8988T (cell line): ENCODE data around the gene CHPF.

Source experiments
- DNase-seq: peaks from one replicate; pipeline ENCODE4 v3.0.0; 2011

Gene CHPF

DNA sequence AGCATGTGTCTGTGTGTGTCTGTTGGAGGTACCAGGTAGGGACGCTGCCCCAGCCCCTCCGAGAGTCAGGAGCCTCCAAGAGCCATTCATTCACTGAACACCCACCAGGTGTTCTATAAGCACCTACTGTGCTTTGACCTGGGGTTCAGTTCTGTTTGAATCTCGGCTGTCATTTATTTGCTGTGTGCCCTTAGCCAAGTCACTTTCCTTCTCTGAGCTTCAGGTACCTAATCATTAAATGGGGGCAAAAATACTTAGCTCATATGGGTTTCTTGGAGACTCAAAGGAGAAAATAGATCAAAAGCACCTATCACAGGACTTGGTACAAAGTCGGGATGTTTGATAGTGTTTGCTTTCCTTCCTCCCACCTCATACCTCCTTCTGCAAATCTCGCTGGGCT, 16.1 kb downstream of the CHPF start:
- no peak for DNase-seq

GRCh38 chr2:219527076-219527394, 16.6 kb downstream of the CHPF start:
- no peak for DNase-seq

- no peak for DNase-seq
Observed at GRCh38 chr2:219526320-219527075, 17.1 kb downstream of the CHPF start.

- DNase-seq, result no peak
Observed at GRCh38 chr2:219525533-219526232, 17.9 kb downstream of the CHPF start.

GRCh38 chr2:219524817-219525216, 18.8 kb downstream of the CHPF start:
- no peak for DNase-seq

- DNase-seq, result no peak
Observed at GRCh38 chr2:219523031-219523671, 20.5 kb downstream of the CHPF start.

- DNase-seq, result no peak
Observed at GRCh38 chr2:219522111-219523030, 21.2 kb downstream of the CHPF start.

- peak; percentile 99 for DNase-seq
Observed at GRCh38 chr2:219521066-219521880, 22.3 kb downstream of the CHPF start.

DNA sequence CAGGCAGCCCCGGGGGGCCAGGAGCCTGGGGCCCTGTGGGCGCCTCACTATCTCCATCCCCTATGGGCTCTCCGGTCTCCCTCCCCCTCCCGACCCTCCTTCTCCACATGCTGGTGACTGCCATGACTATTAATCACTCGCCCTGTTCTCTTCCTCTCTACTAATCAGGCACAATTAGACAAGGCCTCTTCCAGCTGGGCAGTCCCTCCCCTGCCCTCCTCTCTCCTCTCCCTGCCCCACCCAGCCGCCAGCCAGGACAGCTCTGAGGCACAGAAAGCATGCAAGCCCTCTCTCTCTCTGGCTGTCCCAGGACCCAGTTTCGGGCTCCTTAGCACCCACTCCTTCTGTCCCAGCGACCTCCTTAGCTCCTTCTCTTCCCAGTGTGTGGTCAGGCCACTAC, 23.5 kb downstream of the CHPF start:
- no peak for DNase-seq

DNA sequence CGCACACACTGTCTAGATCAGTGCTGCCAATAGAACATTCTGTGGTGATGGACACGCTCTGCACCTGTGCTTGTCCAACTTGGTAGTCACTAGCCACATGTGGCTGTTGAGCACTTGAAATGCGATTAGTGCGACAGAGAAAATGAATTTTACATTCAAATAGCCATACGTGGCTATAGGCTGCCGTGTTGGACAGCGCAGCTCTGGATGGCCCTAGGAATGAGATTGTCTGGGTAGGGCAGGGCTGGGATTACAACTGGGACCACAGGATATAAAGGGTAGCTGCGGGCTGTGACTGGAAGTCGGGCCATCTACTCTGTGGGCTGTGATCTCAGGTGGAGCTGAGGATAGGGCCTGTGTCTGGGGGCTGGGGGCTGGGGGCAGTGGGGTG, 24.1 kb downstream of the CHPF start:
- no peak for DNase-seq

DNA sequence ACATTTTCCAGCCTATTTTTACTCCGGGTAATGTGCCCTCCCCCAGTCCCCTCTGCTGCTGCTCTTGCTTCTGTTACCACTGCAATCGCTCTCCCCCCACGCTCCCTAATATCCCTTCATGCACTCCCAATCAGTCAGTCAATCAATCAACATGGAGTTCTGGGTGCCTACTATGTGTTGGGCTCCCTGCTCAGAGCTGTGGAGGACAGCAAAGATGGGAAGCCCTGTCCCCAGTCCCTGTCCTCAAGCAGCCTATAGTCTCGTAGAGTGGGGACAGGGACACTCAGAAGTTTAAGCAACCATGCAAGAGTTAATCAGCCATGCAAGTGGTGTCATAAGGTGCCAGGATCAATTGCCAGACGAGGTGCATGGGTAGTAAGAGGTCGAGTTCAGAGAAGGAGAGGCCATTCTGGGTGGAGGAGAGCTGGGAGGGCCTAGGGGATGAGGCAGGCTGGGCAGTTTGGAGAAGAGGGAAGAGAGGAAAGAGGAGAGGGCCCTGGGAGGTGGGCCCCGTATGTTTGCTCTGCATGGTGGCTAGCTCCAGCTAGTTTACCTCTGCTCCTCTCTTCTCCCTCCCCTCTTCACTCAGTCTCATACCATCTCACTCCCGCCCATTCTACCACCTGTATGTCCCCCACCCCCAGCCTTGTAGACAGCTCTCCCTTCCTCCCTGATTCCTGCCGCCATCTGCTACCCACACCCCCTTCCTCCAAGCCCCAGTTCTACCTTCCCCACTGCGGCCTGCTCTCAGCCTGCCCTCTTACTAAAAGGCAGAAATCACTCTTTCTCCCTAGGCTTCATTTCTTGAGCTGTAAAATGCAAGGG, 25.4 kb downstream of the CHPF start:
- DNase-seq, result no peak

- no peak for DNase-seq
Observed at GRCh38 chr2:219516888-219517287, 26.7 kb downstream of the CHPF start.

DNA sequence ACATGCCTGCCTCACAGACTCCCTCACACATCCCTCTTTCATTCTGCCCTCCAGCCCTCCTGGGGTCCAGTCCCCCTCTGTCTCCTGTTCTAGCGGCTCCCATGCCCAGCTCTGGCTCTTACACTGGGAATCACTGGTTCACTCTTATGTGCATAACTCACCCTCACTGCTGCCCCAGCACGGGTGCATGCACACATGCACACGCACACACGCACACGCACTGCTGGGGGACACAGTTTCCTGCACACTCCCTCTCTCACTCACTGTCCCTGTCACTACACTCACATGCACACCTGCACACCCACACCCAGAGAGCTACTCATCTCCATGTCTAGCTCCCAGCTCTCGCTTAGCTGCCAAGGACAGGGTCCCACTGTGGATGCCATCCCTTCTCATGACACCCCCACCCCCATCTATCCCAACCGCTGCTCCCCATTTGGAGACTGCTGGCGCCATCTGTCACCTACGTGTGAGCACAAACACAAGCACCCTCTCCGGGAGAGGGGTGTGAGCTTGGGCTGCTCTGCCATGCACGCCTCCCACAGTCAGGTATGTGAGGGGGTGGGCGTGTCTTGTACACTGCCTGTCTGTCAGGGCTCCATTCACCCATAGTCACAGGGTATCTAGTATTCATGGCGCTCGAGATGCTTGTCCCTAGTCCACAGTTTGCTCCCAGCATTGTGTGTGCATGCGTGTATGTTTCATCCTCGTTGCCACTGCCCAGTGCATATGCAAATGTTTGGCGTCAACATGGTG, 27.6 kb downstream of the CHPF start:
- DNase-seq, result no peak

DNA sequence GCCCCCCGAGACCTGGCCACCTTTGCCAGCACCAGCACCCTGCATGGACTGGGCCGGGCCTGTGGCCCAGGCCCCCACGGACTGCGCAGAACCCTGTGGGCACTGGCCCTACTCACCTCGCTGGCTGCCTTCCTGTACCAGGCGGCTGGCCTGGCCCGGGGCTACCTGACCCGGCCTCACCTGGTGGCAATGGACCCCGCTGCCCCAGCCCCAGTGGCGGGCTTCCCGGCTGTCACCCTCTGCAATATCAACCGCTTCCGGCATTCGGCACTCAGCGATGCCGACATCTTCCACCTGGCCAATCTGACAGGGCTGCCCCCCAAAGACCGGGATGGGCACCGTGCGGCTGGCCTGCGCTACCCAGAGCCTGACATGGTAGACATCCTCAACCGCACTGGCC, 28.8 kb downstream of the CHPF start:
- no peak for DNase-seq

DNA sequence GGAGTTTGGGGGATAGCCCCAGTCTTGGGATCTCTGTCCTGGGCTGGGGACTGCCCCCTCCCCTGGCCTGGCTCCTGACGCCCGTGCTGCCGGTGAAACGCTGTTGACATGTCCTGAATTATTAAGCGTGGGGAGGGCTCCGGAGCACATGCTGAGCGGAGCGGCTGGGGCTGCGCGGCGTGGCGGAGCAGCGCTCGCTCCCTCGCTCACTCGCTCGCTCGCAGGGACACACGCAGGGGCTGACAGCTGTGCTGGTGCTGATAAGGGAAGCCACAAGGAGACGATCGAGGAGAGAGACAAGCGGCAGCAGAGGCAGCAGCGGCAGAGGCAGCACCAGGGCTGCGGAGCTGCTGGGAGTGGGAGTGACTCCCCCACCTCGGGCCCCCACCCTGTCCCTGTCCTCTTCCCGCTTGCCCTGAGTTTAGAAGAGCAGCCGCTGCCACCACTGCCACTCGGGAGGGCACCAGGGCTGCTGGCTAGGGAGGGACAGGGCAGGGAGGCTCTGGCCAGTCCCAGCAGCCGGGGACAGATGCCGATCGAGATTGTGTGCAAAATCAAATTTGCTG, 29.3 kb downstream of the CHPF start, which contains the start of gene ASIC4:
Gene ASIC4, plus strand, starts transcription at position 287 of the 566 bp plus-strand sequence. Its CDS starts 243 bp downstream, at position 530.
- DNase-seq, result no peak

DNA sequence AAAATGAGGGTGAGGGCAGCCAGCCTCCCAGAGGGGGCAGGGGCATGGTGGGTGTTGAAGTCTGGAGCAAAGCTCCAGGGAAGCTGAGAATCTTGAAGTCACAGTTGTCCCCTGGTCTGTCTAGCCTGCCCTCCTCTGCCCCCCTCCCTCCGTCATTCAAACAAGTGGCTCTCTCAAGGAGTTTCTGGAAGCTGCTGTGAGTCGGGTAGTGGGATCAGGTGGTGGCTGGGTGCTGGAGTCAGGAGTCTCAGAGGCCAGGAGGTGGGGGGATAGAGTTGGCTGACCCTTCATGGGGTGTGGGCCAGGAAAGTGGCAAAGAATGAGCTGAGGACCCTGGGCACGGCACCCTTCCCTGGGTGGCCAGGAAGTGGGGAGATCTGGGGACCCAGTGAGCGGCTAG, 29.8 kb downstream of the CHPF start:
- no peak for DNase-seq

GRCh38 chr2:219512524-219513216, 30.9 kb downstream of the CHPF start:
- no peak for DNase-seq

DNA sequence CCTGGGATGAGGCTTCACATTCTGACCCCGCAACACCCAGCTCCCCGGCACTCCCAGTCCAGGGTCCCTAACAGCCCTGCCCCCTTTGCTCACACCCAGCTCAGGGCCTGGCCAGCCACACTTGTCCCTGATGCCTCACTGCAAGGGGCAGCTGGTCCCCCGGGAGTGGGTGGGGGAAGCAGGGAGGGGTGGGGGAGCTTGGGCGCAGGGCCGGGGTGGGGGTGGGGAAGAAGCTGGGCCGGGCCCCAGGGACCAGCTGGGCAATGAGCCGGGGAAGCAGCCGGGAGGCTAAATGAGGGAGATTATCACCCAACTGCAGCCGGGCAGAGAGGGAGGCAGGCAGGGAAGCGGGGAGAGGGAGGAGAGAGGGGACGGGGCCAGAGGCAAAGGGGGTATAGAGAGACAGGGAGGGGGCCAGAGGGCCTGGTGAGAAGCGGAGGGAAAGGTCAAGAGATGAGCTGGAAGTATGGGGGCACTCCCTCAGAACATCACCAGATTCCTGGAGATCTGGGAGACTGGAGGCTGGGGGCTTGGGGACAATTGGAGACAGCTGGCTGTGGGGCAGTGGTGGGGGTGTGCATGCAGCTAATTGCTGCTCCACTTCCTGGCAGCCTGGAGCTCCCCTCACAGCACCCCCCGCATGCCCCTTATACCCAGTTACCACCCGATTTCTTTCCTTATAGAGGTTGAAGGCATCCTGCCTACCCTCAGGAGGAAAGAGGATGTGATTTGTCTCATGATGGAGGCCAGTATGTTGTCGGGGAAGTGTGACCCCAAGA, 31.9 kb downstream of the CHPF start:
- DNase-seq, result no peak
